WERI-Rb-1 (cell line): ENCODE measurements around the gene PPP1R12A.

Experiments
- DNase-seq: peaks from one replicate; pipeline ENCODE4 v3.0.0-alpha.2; 2020
- H3K27ac ChIP-seq: fragments of 250-450 bp; sonication (Bioruptor Pico); 2 replicates; pipeline ENCODE4 v1.5.1; 2020; ENCODE audit warnings: mild to moderate bottlenecking, moderate library complexity
- H3K27me3 ChIP-seq: fragments of 250-450 bp; sonication (Bioruptor Pico); 2 replicates; pipeline ENCODE4 v1.5.1; 2021; ENCODE audit warnings: mild to moderate bottlenecking, low read depth, moderate library complexity; ENCODE audit not compliant: insufficient read depth, severe bottlenecking
- H3K36me3 ChIP-seq: fragments of 250-450 bp; sonication (Bioruptor Pico); 2 replicates; pipeline ENCODE4 v1.5.1; 2020; ENCODE audit warnings: mild to moderate bottlenecking, moderate library complexity
- H3K4me3 ChIP-seq: 2 replicates; pipeline ENCODE4 v1.5.1; 2011; ENCODE audit warnings: low read depth, mild to moderate bottlenecking, control low read depth, low read length
- H3K9me3 ChIP-seq: fragments of 250-450 bp; sonication (Bioruptor Pico); 2 replicates; pipeline ENCODE4 v1.5.1; 2021; ENCODE audit warnings: mild to moderate bottlenecking, moderate library complexity; ENCODE audit not compliant: severe bottlenecking
- TF ChIP-seq, protein P1 (sequence below): IDR thresholded peaks from 2 replicates; pipeline ENCODE4 v1.5.1; 2011; ENCODE audit warnings: low read depth, mild to moderate bottlenecking, control low read depth, inconsistent platforms, low read length

The PPP1R12A gene

GRCh38 chr12:79737875-79738718 lies 196.8 kb downstream of the PPP1R12A start:
- TF ChIP-seq, protein P1, sequence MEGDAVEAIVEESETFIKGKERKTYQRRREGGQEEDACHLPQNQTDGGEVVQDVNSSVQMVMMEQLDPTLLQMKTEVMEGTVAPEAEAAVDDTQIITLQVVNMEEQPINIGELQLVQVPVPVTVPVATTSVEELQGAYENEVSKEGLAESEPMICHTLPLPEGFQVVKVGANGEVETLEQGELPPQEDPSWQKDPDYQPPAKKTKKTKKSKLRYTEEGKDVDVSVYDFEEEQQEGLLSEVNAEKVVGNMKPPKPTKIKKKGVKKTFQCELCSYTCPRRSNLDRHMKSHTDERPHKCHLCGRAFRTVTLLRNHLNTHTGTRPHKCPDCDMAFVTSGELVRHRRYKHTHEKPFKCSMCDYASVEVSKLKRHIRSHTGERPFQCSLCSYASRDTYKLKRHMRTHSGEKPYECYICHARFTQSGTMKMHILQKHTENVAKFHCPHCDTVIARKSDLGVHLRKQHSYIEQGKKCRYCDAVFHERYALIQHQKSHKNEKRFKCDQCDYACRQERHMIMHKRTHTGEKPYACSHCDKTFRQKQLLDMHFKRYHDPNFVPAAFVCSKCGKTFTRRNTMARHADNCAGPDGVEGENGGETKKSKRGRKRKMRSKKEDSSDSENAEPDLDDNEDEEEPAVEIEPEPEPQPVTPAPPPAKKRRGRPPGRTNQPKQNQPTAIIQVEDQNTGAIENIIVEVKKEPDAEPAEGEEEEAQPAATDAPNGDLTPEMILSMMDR: peak; percentile 41
- H3K27ac ChIP-seq: no peak overlapping the region
- DNase-seq: peak; percentile 42
- H3K27me3 ChIP-seq: no peaks in the 10 kb centered on the region
- H3K9me3 ChIP-seq: no peaks in the 10 kb centered on the region
- H3K36me3 ChIP-seq: no peaks in the 10 kb centered on the region
- H3K4me3 ChIP-seq: no peak overlapping the region

DNA sequence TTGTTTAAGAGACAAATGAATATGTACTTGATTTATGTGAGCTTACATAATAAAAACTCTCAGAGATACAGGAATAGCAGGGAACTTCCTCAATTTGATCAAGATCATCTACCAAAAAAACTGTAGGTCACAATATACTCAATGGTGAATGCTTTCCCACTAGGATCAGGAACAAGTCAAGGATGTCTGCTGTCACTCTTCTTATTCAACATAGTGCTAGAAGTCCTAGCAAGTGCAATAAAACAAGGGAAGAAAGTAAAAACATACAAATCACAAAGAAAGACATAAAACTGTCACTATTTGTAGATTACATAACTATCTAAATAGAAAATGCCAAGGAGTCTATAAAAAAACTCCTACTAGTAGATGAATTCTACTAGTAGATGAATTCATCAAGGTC lies 202.3 kb downstream of the PPP1R12A start:
- H3K27ac ChIP-seq: no peak overlapping the region
- TF ChIP-seq, protein P1: no peak
- no peak overlapping the region for H3K4me3 ChIP-seq
- no peaks in the 10 kb centered on the region for H3K9me3 ChIP-seq
- H3K36me3 ChIP-seq: no peaks in the 10 kb centered on the region
- no peaks in the 10 kb centered on the region for H3K27me3 ChIP-seq
- DNase-seq: no peak

DNA sequence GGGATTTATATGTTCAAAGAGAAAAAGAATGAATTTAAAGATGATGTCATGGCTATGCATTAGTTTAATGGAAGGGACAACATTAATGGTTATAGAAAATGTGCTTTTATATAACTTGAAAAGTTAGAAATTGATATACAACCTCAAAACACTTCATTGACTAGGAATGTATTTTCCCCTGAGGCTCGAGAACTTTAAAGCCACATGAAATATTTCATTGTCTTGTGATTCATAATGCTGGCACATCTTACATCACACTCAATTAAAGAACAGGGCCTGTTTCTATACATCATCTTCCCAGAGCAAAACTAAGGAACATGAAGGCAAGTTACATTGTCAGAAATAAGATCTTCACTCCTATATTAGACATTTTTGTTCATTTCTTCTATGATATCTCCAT lies 208.9 kb downstream of the PPP1R12A start:
- no peaks in the 10 kb centered on the region for H3K36me3 ChIP-seq
- TF ChIP-seq, protein P1: no peak
- no peaks in the 10 kb centered on the region for H3K27me3 ChIP-seq
- H3K27ac ChIP-seq: no peak overlapping the region
- H3K9me3 ChIP-seq: no peaks in the 10 kb centered on the region
- no peak for DNase-seq
- H3K4me3 ChIP-seq: no peak overlapping the region
